ENCODE measurements around the gene NPTX1.

DNA sequence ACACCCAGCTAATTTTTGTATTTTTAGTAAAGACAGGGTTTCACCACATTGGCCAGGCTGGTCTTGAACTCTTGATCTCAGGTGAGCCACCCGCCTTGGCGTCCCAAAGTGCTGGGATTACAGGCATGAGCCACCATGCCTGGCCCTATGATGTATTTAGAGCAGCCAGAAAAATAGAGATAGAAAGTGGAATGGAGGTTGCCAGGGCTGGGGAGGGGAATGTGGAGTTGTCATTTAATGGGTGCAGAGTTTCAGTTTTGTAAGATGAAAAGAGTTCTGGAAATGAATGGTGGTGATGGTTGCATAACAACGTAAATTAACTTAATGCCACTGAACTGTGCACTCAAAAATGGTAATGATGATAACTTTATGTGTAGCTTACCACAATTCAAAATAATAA, 31.6 kb upstream of the NPTX1 start:
- TF ChIP-seq, protein P1, sequence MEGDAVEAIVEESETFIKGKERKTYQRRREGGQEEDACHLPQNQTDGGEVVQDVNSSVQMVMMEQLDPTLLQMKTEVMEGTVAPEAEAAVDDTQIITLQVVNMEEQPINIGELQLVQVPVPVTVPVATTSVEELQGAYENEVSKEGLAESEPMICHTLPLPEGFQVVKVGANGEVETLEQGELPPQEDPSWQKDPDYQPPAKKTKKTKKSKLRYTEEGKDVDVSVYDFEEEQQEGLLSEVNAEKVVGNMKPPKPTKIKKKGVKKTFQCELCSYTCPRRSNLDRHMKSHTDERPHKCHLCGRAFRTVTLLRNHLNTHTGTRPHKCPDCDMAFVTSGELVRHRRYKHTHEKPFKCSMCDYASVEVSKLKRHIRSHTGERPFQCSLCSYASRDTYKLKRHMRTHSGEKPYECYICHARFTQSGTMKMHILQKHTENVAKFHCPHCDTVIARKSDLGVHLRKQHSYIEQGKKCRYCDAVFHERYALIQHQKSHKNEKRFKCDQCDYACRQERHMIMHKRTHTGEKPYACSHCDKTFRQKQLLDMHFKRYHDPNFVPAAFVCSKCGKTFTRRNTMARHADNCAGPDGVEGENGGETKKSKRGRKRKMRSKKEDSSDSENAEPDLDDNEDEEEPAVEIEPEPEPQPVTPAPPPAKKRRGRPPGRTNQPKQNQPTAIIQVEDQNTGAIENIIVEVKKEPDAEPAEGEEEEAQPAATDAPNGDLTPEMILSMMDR (IDR thresholded peaks at IDR 0.05), result no peak
- TF ChIP-seq POLR2A (IDR thresholded peaks at IDR 0.05), result no peak
- no peak for TF ChIP-seq EP300 (IDR thresholded peaks at IDR 0.05; ENCODE audit: low read depth)
- TF ChIP-seq POLR2AphosphoS5 (IDR thresholded peaks at IDR 0.05), result no peak
